ENCODE measurements around the gene WNT8A. TPM values are rescaled to one million over a fixed set of nuclear protein-coding genes. Genes with fewer than 3 reads are reported as not detected.

The WNT8A gene
- total and polyA plus RNA-seq, 2 of the 8 experiments (the other 6 are each of a cell fraction or from before 2014, with no cell fraction given): 0.06 TPM; not detected in 1

DNA sequence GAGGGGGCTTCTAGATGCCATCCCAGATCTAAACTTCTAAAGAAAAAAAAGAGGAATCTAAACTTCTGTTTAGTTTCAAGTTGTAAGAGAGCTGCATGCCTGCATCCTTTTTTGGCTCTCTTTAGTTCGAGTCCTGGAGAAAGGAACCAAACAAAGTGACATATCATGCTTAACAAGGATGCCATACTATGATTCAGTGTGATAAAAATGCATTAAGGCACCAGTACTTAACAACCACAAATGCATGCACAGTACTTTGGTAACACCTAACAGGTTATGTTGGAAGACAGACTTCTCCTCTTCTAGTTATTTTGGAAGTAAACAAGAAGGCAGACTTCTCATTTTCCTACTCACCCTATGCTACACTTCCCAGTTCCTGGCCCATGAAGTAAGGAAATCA lies 28.1 kb downstream of the WNT8A start:
- Histone ChIP-seq H3K79me2 (ENCODE audit: control insufficient read depth in 1 of 2, insufficient read depth in 2 of 2, low read length in 2 of 2) (no peaks in the 10 kb centered on the region), H3K79me1 (ENCODE audit: low read depth, low read length) (no peaks in the 10 kb centered on the region), H4K8ac (ENCODE audit: extremely low read depth, insufficient read depth, low read length) (no peak overlapping the region), H3K4ac (replicated peaks; ENCODE audit: insufficient read length, low read depth, low read length) (no peak overlapping the region), H2AK5ac (ENCODE audit: low read depth, low read length) (no peak overlapping the region), H3K4me3 (ENCODE audit: extremely low read depth in 1 of 4, insufficient read depth in 2 of 4, low read depth in 3 of 4, low read length in 4 of 4) (no peak overlapping the region), H3K4me2 (ENCODE audit: insufficient read depth in 1 of 2, low read depth in 2 of 2, low read length in 2 of 2) (no peak overlapping the region), H2BK5ac (ENCODE audit: low read depth, low read length) (no peak overlapping the region), H3K27me3 (replicated peaks in 1 of 4; ENCODE audit: control insufficient read depth in 3 of 4, extremely low read depth in 1 of 4, insufficient read depth in 3 of 4, low read length in 3 of 4) (no peaks in the 10 kb centered on the region), H2BK15ac (ENCODE audit: low read length) (no peak overlapping the region), H3K9ac (replicated peaks in 1 of 4; ENCODE audit: extremely low read depth in 1 of 4, low read depth in 3 of 4, low read length in 3 of 4) (no peak overlapping the region), H3K4me1 (replicated peaks in 1 of 4; ENCODE audit: control insufficient read depth in 3 of 4, insufficient read depth in 4 of 4, low read length in 3 of 4) (peaks cover 0 to 9% (median 5%) of the 10 kb centered on the region in 4 experiments; a peak in 5 of 7 replicates), H3K18ac (ENCODE audit: extremely low read depth, low read length) (no peak overlapping the region), H4K5ac (ENCODE audit: insufficient read length, low read depth, low read length) (no peak overlapping the region), H2BK120ac (replicated peaks; ENCODE audit: low read depth, low read length) (no peak overlapping the region), H3K9me3 (ENCODE audit: insufficient read depth in 2 of 2, low read depth in 1 of 2, low read length in 1 of 2) (no peaks in the 10 kb centered on the region), H3K23ac (ENCODE audit: insufficient read length) (no peak overlapping the region), H2AFZ (ENCODE audit: low read length) (no peak overlapping the region), H2BK20ac (ENCODE audit: low read length) (no peak overlapping the region), H3K23me2 (ENCODE audit: low read depth, low read length) (no peaks in the 10 kb centered on the region), H3K56ac (replicated peaks; ENCODE audit: insufficient read length, low read depth, low read length) (no peak overlapping the region), H2BK12ac (ENCODE audit: low read depth, low read length) (no peak overlapping the region), H3K36me3 (ENCODE audit: control insufficient read depth in 2 of 4, insufficient read depth in 4 of 4, low read length in 3 of 4) (no peaks in the 10 kb centered on the region), H3K27ac (ENCODE audit: low read depth, low read length) (no peak overlapping the region), H3K14ac (ENCODE audit: insufficient read length) (no peak overlapping the region), H4K91ac (replicated peaks; ENCODE audit: insufficient read length, low read length) (no peak overlapping the region), H4K20me1 (replicated peaks in 1 of 2; ENCODE audit: control insufficient read depth in 1 of 2, insufficient read depth in 2 of 2, low read length in 2 of 2) (no peaks in the 10 kb centered on the region)
- 84% methylated on average over 1 of the region's 1 CpG; no CpG with 5 or more reads in 1 of the 2 experiments for WGBS, 2 experiments (ENCODE audit: extremely low coverage in 1 of 2, insufficient coverage in 1 of 2, insufficient read length in 1 of 2, insufficient replicate concordance in 2 of 2, low coverage in 1 of 2, low lambda C conversion rate in 2 of 2, missing lambda C conversion rate in 1 of 2)
- DNase-seq (ENCODE audit: low read depth in 1 of 2, low spot score in 2 of 2): no peak
- FAIRE-seq: no peak
- POLR2A ChIA-PET (ENCODE audit: partially characterized antibody): no interaction called here
- CTCF ChIA-PET (ENCODE audit: partially characterized antibody): interaction anchor here (0.7 to 3.1 kb wide), 7 partner anchors 11 to 47 kb away, joined by 3 to 22 read pairs (median 7); no protein-coding TSS in a partner anchor
- TF ChIP-seq RAD21 (IDR thresholded peaks at IDR 0.05 in 1 of 2, conservative IDR thresholded peaks at IDR 0.05 in 1 of 2; ENCODE audit: low read depth in 2 of 2, low read length in 2 of 2): no peak
- TF ChIP-seq, protein P1, sequence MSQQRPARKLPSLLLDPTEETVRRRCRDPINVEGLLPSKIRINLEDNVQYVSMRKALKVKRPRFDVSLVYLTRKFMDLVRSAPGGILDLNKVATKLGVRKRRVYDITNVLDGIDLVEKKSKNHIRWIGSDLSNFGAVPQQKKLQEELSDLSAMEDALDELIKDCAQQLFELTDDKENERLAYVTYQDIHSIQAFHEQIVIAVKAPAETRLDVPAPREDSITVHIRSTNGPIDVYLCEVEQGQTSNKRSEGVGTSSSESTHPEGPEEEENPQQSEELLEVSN (IDR thresholded peaks at IDR 0.05): no peak
- TF ChIP-seq GTF2F1 (IDR thresholded peaks at IDR 0.05; ENCODE audit: borderline replicate concordance, low read depth, low read length): no peak
- no peak for TF ChIP-seq YY1 (IDR thresholded peaks at IDR 0.05; ENCODE audit: low read depth, low read length)
- no peak for TF ChIP-seq JUND (IDR thresholded peaks at IDR 0.05; ENCODE audit: low read length)
- TF ChIP-seq EP300 (IDR thresholded peaks at IDR 0.05; ENCODE audit: borderline replicate concordance in 1 of 2, low read depth in 2 of 2, low read length in 2 of 2): no peak
- TF ChIP-seq ZNF274 (IDR thresholded peaks at IDR 0.05; ENCODE audit: borderline replicate concordance, extremely low read depth, low read length): no peak
- TF ChIP-seq SIRT6 (IDR thresholded peaks at IDR 0.05; ENCODE audit: low read length): no peak
- TF ChIP-seq CREB1 (IDR thresholded peaks at IDR 0.05): no peak
- no peak for TF ChIP-seq POU5F1 (IDR thresholded peaks at IDR 0.05; ENCODE audit: low read depth, low read length)
- no peak for TF ChIP-seq TEAD4 (IDR thresholded peaks at IDR 0.05; ENCODE audit: low read depth, low read length)
- no peak for TF ChIP-seq TAF1 (IDR thresholded peaks at IDR 0.05; ENCODE audit: low read depth, low read length)
